Neural cell (in vitro differentiated cells): Measurements from ENCODE around the gene ARFGEF3.

Experiments
- EP300 ChIP-seq: fragments of 450-650 bp; conservative IDR thresholded peaks from 2 replicates; pipeline ENCODE4 v1.6.1; 2014; ENCODE audit warnings: antibody characterized with exemption, mild to moderate bottlenecking, moderate library complexity; ENCODE audit not compliant: poor library complexity, severe bottlenecking
- EZH2 ChIP-seq: fragments of 200-600, 300-800 bp; shearing (Covaris generic), sonication (generic); IDR thresholded peaks from 2 replicates; pipeline ENCODE4 v1.6.1; 2014; ENCODE audit warnings: antibody characterized with exemption, low read length, borderline replicate concordance, mild to moderate bottlenecking; ENCODE audit not compliant: insufficient read depth, poor library complexity, severe bottlenecking
- MXI1 ChIP-seq: fragments of 450-650 bp; conservative IDR thresholded peaks from 2 replicates; pipeline ENCODE4 v1.6.1; 2014; ENCODE audit warnings: antibody characterized with exemption, mild to moderate bottlenecking; ENCODE audit not compliant: poor library complexity, severe bottlenecking
- POLR2AphosphoS5 ChIP-seq: IDR thresholded peaks from 2 replicates; pipeline ENCODE4 v1.6.1; 2012
- RAD21 ChIP-seq: fragments of 450-650 bp; conservative IDR thresholded peaks from 2 replicates; pipeline ENCODE4 v1.6.1; 2014; ENCODE audit warnings: antibody characterized with exemption, mild to moderate bottlenecking, moderate library complexity
- SMC3 ChIP-seq: fragments of 450-650 bp; conservative IDR thresholded peaks from 2 replicates; pipeline ENCODE4 v1.6.1; 2014; ENCODE audit warnings: antibody characterized with exemption, mild to moderate bottlenecking, moderate library complexity; ENCODE audit not compliant: poor library complexity
- TAF1 ChIP-seq: IDR thresholded peaks from 2 replicates; pipeline ENCODE4 v1.6.1; 2012; ENCODE audit warnings: low read depth
- TF ChIP-seq, protein P1 (sequence below): fragments of 450-650 bp; IDR thresholded peaks from 2 replicates; pipeline ENCODE4 v1.5.1; 2014; ENCODE audit warnings: antibody characterized with exemption, mild to moderate bottlenecking, moderate library complexity; ENCODE audit not compliant: poor library complexity, severe bottlenecking
- TF ChIP-seq, protein P2 (sequence below): IDR thresholded peaks from 2 replicates; pipeline ENCODE4 v1.6.1; 2012; ENCODE audit warnings: borderline replicate concordance

DNA sequence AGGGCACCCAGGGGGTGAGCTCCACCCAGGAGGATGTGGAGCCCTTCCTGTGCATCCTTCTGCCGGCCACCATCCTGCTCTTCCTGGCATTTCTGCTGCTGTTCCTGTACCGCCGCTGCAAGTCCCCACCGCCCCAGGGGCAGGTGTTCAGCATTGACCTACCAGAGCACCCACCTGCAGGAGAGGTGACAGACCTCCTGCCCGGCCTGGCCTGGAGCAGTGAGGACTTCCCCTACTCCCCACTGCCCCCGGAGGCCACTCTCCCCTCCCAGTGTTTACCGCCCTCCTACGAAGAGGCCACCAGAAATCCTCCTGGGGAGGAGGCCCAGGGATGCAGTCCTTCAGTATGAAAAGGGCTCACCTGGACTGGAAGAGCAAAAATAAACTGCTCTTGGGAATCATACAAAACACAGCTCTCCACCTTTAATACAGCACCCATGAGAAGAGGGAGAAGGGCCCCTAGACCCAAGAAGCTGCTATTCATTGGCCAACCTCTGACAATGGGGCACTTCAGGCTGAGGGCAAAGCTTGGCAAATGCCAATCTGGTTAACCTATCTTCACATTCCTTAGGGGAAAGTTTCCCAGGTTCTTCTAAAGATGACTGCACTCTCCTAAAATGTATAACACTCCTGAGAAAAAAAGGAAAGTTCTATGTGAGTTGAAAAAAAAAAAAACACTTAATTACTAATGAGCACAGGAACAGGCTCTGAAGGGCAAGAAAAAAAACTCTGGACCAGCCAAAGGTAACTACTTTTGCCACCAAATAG, 220.9 kb downstream of the ARFGEF3 start:
- TF ChIP-seq POLR2AphosphoS5 (no peak), EZH2 (no peak), MXI1 (no peak), EP300 (no peak), SMC3 (no peak), RAD21 (no peak), TAF1 (no peak)
- TF ChIP-seq, protein P1, sequence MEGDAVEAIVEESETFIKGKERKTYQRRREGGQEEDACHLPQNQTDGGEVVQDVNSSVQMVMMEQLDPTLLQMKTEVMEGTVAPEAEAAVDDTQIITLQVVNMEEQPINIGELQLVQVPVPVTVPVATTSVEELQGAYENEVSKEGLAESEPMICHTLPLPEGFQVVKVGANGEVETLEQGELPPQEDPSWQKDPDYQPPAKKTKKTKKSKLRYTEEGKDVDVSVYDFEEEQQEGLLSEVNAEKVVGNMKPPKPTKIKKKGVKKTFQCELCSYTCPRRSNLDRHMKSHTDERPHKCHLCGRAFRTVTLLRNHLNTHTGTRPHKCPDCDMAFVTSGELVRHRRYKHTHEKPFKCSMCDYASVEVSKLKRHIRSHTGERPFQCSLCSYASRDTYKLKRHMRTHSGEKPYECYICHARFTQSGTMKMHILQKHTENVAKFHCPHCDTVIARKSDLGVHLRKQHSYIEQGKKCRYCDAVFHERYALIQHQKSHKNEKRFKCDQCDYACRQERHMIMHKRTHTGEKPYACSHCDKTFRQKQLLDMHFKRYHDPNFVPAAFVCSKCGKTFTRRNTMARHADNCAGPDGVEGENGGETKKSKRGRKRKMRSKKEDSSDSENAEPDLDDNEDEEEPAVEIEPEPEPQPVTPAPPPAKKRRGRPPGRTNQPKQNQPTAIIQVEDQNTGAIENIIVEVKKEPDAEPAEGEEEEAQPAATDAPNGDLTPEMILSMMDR = no peak
- TF ChIP-seq, protein P2, sequence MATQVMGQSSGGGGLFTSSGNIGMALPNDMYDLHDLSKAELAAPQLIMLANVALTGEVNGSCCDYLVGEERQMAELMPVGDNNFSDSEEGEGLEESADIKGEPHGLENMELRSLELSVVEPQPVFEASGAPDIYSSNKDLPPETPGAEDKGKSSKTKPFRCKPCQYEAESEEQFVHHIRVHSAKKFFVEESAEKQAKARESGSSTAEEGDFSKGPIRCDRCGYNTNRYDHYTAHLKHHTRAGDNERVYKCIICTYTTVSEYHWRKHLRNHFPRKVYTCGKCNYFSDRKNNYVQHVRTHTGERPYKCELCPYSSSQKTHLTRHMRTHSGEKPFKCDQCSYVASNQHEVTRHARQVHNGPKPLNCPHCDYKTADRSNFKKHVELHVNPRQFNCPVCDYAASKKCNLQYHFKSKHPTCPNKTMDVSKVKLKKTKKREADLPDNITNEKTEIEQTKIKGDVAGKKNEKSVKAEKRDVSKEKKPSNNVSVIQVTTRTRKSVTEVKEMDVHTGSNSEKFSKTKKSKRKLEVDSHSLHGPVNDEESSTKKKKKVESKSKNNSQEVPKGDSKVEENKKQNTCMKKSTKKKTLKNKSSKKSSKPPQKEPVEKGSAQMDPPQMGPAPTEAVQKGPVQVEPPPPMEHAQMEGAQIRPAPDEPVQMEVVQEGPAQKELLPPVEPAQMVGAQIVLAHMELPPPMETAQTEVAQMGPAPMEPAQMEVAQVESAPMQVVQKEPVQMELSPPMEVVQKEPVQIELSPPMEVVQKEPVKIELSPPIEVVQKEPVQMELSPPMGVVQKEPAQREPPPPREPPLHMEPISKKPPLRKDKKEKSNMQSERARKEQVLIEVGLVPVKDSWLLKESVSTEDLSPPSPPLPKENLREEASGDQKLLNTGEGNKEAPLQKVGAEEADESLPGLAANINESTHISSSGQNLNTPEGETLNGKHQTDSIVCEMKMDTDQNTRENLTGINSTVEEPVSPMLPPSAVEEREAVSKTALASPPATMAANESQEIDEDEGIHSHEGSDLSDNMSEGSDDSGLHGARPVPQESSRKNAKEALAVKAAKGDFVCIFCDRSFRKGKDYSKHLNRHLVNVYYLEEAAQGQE = no peak
